HL-60 (cell line): ENCODE measurements around the gene NME7.
"Not testable (repeated sequence)": the region's sequence is repeated elsewhere in the genome, so short reads cannot be mapped to it uniquely, and the experiment has no call there.

ENCODE experiments used
- DNase-seq, 2 experiments: peaks; one replicate each; pipeline ENCODE4 v3.0.0-alpha.2; 2010 to 2020; ENCODE audit warnings: low read depth in 1 of 2, low spot score in 1 of 2
- H3K27ac ChIP-seq: fragments of 250-450 bp; sonication (Bioruptor Pico); replicated peaks from 2 replicates; pipeline ENCODE4 v1.5.1; 2020; ENCODE audit warnings: mild to moderate bottlenecking, moderate library complexity
- H3K27me3 ChIP-seq: fragments of 250-450 bp; sonication (Bioruptor Pico); 2 replicates; pipeline ENCODE4 v1.5.1; 2021; ENCODE audit warnings: mild to moderate bottlenecking, moderate library complexity; ENCODE audit not compliant: insufficient read depth, poor library complexity, severe bottlenecking
- H3K4me3 ChIP-seq: replicated peaks from 2 replicates; pipeline ENCODE4 v1.5.1; 2011; ENCODE audit warnings: mild to moderate bottlenecking, control low read depth, low read length; ENCODE audit not compliant: insufficient read depth
- CTCF ChIP-seq: IDR thresholded peaks from one replicate; pipeline ENCODE4 v1.5.1; 2011; ENCODE audit warnings: low read length, control low read depth, inconsistent platforms; ENCODE audit not compliant: insufficient read depth
- GABPA ChIP-seq: IDR thresholded peaks from 2 replicates; pipeline ENCODE4 v1.6.1; 2012; ENCODE audit warnings: low read depth
- POLR2AphosphoS5 ChIP-seq: IDR thresholded peaks from 2 replicates; pipeline ENCODE4 v1.6.1; 2012; ENCODE audit warnings: low read depth
- REST ChIP-seq: IDR thresholded peaks from 2 replicates; pipeline ENCODE4 v1.6.1; 2012; ENCODE audit warnings: low read depth; ENCODE audit not compliant: insufficient replicate concordance
- SPI1 ChIP-seq: IDR thresholded peaks from 2 replicates; pipeline ENCODE4 v1.6.1; 2012; ENCODE audit warnings: low read depth, mild to moderate bottlenecking, borderline replicate concordance

NME7 gene

GRCh38 chr1:169186106-169186505, 181.5 kb downstream of the NME7 start:
- no peak overlapping the region for H3K27ac ChIP-seq
- no peak overlapping the region for H3K4me3 ChIP-seq
- DNase-seq = no peak
- TF ChIP-seq SPI1 = no peak
- no peak for TF ChIP-seq GABPA
- no peak for TF ChIP-seq REST
- TF ChIP-seq CTCF = no peak
- no peak for TF ChIP-seq POLR2AphosphoS5
- H3K27me3 ChIP-seq = no peaks in the 10 kb centered on the region

GRCh38 chr1:169184812-169185211, 182.8 kb downstream of the NME7 start:
- no peak for DNase-seq
- Histone ChIP-seq H3K27ac (no peak overlapping the region), H3K4me3 (no peak overlapping the region), H3K27me3 (no peaks in the 10 kb centered on the region)
- no peak for TF ChIP-seq POLR2AphosphoS5
- TF ChIP-seq SPI1 = no peak
- TF ChIP-seq CTCF = no peak
- no peak for TF ChIP-seq GABPA
- TF ChIP-seq REST = no peak

- Histone ChIP-seq H3K27ac (no peak overlapping the region), H3K4me3 (no peak overlapping the region), H3K27me3 (no peaks in the 10 kb centered on the region)
- TF ChIP-seq CTCF (no peak), REST (no peak), POLR2AphosphoS5 (no peak), SPI1 (no peak), GABPA (no peak)
- DNase-seq = no peak
Observed at GRCh38 chr1:169180174-169180573, 187.4 kb downstream of the NME7 start.

- H3K4me3 ChIP-seq, H3K27ac ChIP-seq, DNase-seq, H3K27me3 ChIP-seq: not testable (repeated sequence)
Observed at GRCh38 chr1:169179431-169179830, 188.2 kb downstream of the NME7 start.
